GM21515 (cell line): ENCODE measurements around the gene FOLR2.
"Not testable (repeated sequence)": the region's sequence is repeated elsewhere in the genome, so short reads cannot be mapped to it uniquely, and the experiment has no call there.

Experiments
- ATAC-seq: cut with Tn5 transposase; IDR thresholded peaks from one replicate; pipeline ENCODE4 v1.9.1; 2021; ENCODE audit not compliant: unreplicated experiment

The FOLR2 gene

DNA sequence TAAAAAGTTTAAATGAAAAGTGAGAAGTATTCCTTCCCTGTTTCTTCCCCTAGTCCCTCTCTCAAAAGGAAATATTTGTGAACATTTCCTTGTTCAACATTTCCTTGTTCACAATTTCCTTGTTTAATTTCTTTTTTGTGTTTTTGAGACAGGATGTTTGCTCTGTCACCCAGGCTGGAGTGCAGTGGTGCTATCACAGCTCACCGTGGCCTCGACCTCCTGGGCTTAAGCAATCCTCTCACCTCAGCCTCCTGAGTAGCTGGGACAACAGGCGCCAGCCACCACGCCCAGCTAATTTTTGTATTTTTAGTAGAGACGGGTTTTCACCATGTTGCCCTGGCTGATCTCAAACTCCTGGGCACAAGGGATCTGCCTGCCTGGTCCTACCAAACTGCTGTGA lies 50.4 kb downstream of the FOLR2 start:
- ATAC-seq: not testable (repeated sequence)

DNA sequence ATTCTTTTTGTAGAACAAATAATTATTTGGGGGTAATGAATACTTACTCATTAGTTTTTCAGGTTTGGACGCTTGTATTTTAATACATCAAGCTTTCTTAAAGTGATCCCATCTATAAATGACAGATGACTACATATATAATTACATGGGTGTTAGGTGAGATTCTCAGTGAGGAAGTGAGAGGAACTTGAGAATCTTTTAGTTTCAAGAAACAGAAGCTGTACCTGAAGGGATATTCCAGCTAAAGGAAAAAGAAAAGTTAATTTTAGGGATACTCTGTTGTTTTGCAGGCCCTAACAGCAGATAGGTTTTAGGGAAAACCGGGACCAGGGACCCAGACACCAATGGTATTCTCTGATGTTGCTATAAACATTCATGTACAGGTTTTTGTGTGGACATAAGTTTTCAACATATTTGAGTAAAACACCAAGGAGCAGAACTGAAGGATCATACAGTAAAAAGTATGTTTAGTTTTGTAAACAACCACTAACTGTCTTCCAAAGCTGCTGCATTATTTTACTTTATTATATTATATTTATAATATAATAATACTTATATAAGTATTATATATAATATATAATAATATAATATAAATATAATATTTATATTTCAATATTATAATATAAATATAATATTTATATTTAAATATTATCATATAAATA lies 51.5 kb downstream of the FOLR2 start:
- no peak for ATAC-seq
